Esophagus muscularis mucosa (tissue), 4 donors: ENCODE measurements around the gene PCNX4. TPM values are rescaled to one million over a fixed set of nuclear protein-coding genes. Genes with fewer than 3 reads are reported as not detected.
A peak's percentile ranks its signal among the peaks of the same experiment; 100 is the strongest.

Source experiments
- DNase-seq: peaks from one replicate; pipeline ENCODE4 v3.0.0-alpha.2; 2017; ENCODE audit errors: extremely low spot score
- H3K27ac ChIP-seq, 4 donors: fragments of 200-600 bp; sonication (generic); replicated peaks in 1 of 4; 1 replicate in 3 of 4; 2 replicates in 1 of 4; pipeline ENCODE4 v1.5.1; 2016 to 2019; ENCODE audit warnings: mild to moderate bottlenecking in 1 of 4
- H3K27me3 ChIP-seq, 4 donors: fragments of 200-600 bp; sonication (generic); one replicate each; pipeline versions ENCODE4 v1.5.1 to v1.6.0; 2016 to 2019
- H3K36me3 ChIP-seq, 4 donors: fragments of 200-600 bp; sonication (generic); one replicate each; pipeline ENCODE4 v1.5.1; 2016 to 2019
- H3K4me1 ChIP-seq, 4 donors: fragments of 200-600 bp; sonication (generic); one replicate each; pipeline ENCODE4 v1.5.1; 2016 to 2019
- H3K4me3 ChIP-seq, 4 donors: fragments of 200-600 bp; sonication (generic); 1 replicate in 2 of 4; 2 replicates in 2 of 4; pipeline ENCODE4 v1.5.1; 2016 to 2019; ENCODE audit warnings: mild to moderate bottlenecking in 4 of 4, moderate library complexity in 1 of 4
- H3K9me3 ChIP-seq, 4 donors: fragments of 200-600 bp; sonication (generic); 1 replicate in 3 of 4; 2 replicates in 1 of 4; pipeline ENCODE4 v1.5.1; 2016 to 2019
- EP300 ChIP-seq: sonication (generic); formaldehyde crosslinking; IDR thresholded peaks from one replicate; pipeline ENCODE4 v1.6.1; 2017; ENCODE audit warnings: antibody characterized with exemption
- POLR2A ChIP-seq: fragments of 450-650 bp; IDR thresholded peaks from one replicate; pipeline ENCODE4 v1.6.1; 2017; ENCODE audit warnings: antibody characterized with exemption, moderate library complexity, mild to moderate bottlenecking, low read depth
- POLR2AphosphoS5 ChIP-seq, 2 donors: sonication (generic); formaldehyde crosslinking; IDR thresholded peaks; one replicate each; pipeline ENCODE4 v1.6.1; 2017; ENCODE audit warnings: antibody characterized with exemption in 2 of 2
- WGBS: methylation state at CpG from one replicate; pipeline ENCODE4 v1.1.5; 2018; 5-methylcytosine and 5-hydroxymethylcytosine counted together
- intact Hi-C: fragments of 100-400 bp; cut with DNase I; formaldehyde crosslinking; loops from one replicate; pipeline ENCODE4 v1.15.1; 2023
- total RNA-seq, 4 donors: library from RNA; depleted of rRNA; stranded (reverse); fragments of >200 nt; gene quantifications; one replicate each; pipeline versions ENCODE4 v1.1.0 to v1.2.1, GENCODE V29; 2016
- TF ChIP-seq, protein P1 (sequence below), 3 experiments: fragments of 200-600 bp in 2 of 3; fragments of 450-650 bp in 1 of 3; sonication (generic) in 2 of 3; IDR thresholded peaks; one replicate each; pipeline ENCODE4 v1.5.1; 2017 to 2019; ENCODE audit warnings: antibody characterized with exemption in 3 of 3, mild to moderate bottlenecking in 2 of 3, moderate library complexity in 1 of 3

The PCNX4 gene
- total RNA-seq, 4 donors from 2014 or later = 18.7 to 34.5 (median 26.3) TPM

DNA sequence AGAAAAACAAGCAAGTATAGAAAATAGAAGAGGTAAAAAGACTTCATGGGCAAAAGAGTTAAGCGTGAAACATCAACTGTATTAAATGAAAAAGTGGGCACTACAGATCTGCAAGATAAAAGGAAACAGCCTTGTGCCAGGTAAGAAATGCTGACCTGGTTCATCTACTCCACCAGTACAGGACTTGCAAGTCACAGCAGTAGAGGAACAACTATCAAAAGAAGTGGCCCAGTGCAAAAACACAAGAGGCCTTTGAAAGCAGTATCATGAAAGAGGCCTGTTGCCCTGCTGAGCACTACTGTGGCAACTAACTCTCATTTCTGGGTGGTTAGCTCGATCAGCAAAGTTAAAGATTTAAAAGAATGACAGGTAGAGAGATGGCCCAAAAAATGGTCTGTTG, 62.9 kb downstream of the PCNX4 start:
- Histone ChIP-seq H3K4me1 (peaks cover 17 to 30% (median 25%) of the 10 kb centered on the region in 4 donors), H3K36me3 (peaks cover 0 to 44% (median 28%) of the 10 kb centered on the region in 4 donors), H3K9me3 (no peaks in the 10 kb centered on the region), H3K4me3 (no peak overlapping the region), H3K27ac (no peak overlapping the region), H3K27me3 (no peaks in the 10 kb centered on the region)
- 94% methylated on average over 2 of the region's 2 CpGs for WGBS
- TF ChIP-seq POLR2A = no peak
- TF ChIP-seq POLR2AphosphoS5 (IDR thresholded peaks at IDR 0.05) = no peak
- TF ChIP-seq, protein P1, sequence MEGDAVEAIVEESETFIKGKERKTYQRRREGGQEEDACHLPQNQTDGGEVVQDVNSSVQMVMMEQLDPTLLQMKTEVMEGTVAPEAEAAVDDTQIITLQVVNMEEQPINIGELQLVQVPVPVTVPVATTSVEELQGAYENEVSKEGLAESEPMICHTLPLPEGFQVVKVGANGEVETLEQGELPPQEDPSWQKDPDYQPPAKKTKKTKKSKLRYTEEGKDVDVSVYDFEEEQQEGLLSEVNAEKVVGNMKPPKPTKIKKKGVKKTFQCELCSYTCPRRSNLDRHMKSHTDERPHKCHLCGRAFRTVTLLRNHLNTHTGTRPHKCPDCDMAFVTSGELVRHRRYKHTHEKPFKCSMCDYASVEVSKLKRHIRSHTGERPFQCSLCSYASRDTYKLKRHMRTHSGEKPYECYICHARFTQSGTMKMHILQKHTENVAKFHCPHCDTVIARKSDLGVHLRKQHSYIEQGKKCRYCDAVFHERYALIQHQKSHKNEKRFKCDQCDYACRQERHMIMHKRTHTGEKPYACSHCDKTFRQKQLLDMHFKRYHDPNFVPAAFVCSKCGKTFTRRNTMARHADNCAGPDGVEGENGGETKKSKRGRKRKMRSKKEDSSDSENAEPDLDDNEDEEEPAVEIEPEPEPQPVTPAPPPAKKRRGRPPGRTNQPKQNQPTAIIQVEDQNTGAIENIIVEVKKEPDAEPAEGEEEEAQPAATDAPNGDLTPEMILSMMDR (IDR thresholded peaks at IDR 0.05) = no peak
- TF ChIP-seq EP300 = no peak
- intact Hi-C loops = no loop called here
- DNase-seq = no peak

GRCh38 chr14:60160422-60160821, 68.7 kb downstream of the PCNX4 start:
- peaks cover 0 to 26% (median 15%) of the 10 kb centered on the region in 4 donors for H3K4me1 ChIP-seq
- no peak overlapping the region for H3K4me3 ChIP-seq
- intact Hi-C loops = no loop called here
- H3K27me3 ChIP-seq = no peaks in the 10 kb centered on the region
- WGBS = 83% methylated on average over 7 of the region's 7 CpGs
- peaks cover 0 to 5% (median 0%) of the 10 kb centered on the region in 4 donors for H3K36me3 ChIP-seq
- TF ChIP-seq POLR2A (no peak), POLR2AphosphoS5 (IDR thresholded peaks at IDR 0.05) (no peak), EP300 (no peak)
- TF ChIP-seq, protein P1 (IDR thresholded peaks at IDR 0.05) = no peak
- no peak overlapping the region for H3K27ac ChIP-seq
- H3K9me3 ChIP-seq = no peaks in the 10 kb centered on the region
- peak; percentile 39 for DNase-seq

DNA sequence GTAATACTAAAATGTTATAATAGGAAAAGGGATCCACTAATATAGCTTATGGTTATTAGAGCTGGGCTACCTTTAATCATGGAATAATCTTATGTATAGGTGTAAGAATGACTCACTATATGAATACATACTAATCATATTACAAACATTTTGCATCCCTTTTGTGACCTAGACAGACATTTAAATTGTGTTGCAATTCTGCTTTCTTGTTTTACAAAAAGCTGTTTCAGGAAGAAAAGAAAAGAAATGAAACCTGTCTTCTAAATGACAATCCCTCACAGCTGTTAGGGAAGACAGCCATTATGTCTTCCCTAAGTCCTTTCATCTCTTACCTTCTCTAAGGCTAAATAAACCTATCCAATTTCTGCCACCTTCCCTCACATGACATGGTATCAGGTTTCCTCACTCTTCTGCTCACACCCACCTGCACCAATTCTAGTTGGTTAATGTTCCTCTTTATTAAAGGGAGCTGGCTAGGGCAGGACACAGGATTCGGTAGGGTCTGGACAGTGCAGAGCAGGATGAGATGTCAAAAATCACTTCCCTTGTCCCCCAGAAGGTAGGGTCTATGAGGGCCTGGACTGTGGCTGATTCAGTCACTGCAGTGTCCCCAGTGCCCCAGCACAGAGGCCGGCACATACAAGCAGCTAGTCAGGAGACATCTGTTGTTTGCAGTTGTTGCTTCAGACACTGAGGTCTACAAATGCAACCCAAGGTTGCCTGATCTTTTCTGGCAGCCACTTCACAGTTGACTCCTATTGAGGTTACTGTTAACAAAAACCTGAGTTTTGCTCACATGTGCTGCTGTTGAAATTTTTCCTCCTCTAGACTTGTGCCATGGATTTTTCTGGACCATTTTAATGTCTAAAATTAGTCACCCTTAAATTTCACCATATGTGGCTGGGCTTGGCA, 69.7 kb downstream of the PCNX4 start:
- Histone ChIP-seq H3K27me3 (no peaks in the 10 kb centered on the region), H3K4me1 (peaks cover 10 to 36% (median 25%) of the 10 kb centered on the region in 4 donors), H3K36me3 (no peaks in the 10 kb centered on the region), H3K4me3 (no peak overlapping the region), H3K27ac (peak overlapping the region in 3 of 4 donors; percentile 15 to 37 (median 32)), H3K9me3 (no peaks in the 10 kb centered on the region)
- WGBS = 78% methylated on average over 1 of the region's 2 CpGs
- intact Hi-C loops = no loop called here
- no peak for DNase-seq
- TF ChIP-seq, protein P1 (IDR thresholded peaks at IDR 0.05) = no peak
- no peak for TF ChIP-seq POLR2AphosphoS5 (IDR thresholded peaks at IDR 0.05)
- TF ChIP-seq POLR2A = no peak

- Histone ChIP-seq H3K27ac (no peak overlapping the region), H3K9me3 (no peaks in the 10 kb centered on the region), H3K27me3 (no peaks in the 10 kb centered on the region), H3K36me3 (no peaks in the 10 kb centered on the region), H3K4me1 (peaks cover 14 to 40% (median 24%) of the 10 kb centered on the region in 4 donors), H3K4me3 (peak overlapping the region; percentile 67 to 95 (median 76))
- WGBS = 85% methylated on average over 6 of the region's 6 CpGs
- no peak for TF ChIP-seq POLR2A
- TF ChIP-seq POLR2AphosphoS5 (IDR thresholded peaks at IDR 0.05) = no peak
- TF ChIP-seq, protein P1 (IDR thresholded peaks at IDR 0.05) = no peak
- no peak for TF ChIP-seq EP300
- intact Hi-C loops = loop anchor here (2.0 kb wide), 1 partner anchor 73 kb away; the partner anchor contains the start of gene PCNX4
- DNase-seq = no peak
Measured at GRCh38 chr14:60163693-60164092, 72.0 kb downstream of the PCNX4 start.
